HCT116 (cell line): Measurements from ENCODE around the gene EXOC4.

Source experiments
- EZH2 ChIP-seq: fragments of 200-600 bp; sonication (generic); IDR thresholded peaks from 2 replicates; pipeline ENCODE4 v1.6.1; 2017; ENCODE audit warnings: antibody characterized with exemption, mixed run types
- POLR2A ChIP-seq: IDR thresholded peaks from 2 replicates; pipeline ENCODE4 v1.7.0; 2011; ENCODE audit warnings: borderline replicate concordance; ENCODE audit not compliant: insufficient read depth, insufficient read length; ENCODE audit errors: extremely low read depth
- SIN3A ChIP-seq: IDR thresholded peaks from 2 replicates; pipeline ENCODE4 v1.6.1; 2012; ENCODE audit warnings: low read depth
- SRF ChIP-seq: IDR thresholded peaks from 2 replicates; pipeline ENCODE4 v1.6.1; 2012; ENCODE audit warnings: low read depth
- TCF7L2 ChIP-seq: IDR thresholded peaks from 2 replicates; pipeline ENCODE4 v1.7.0; 2011; ENCODE audit warnings: borderline replicate concordance, inconsistent platforms; ENCODE audit not compliant: insufficient read depth, insufficient read length; ENCODE audit errors: extremely low read depth
- TF ChIP-seq, protein P1 (sequence below), 3 experiments: fragments of 200-600 bp in 1 of 3; sonication (generic) in 1 of 3; IDR thresholded peaks in 2 of 3; conservative IDR thresholded peaks in 1 of 3; 2 replicates each; pipeline ENCODE4 v1.5.1; 2012 to 2017; ENCODE audit warnings: low read depth in 2 of 3, low read length in 2 of 3, antibody characterized with exemption in 1 of 3, borderline replicate concordance in 1 of 3, control low read depth in 1 of 3, mild to moderate bottlenecking in 1 of 3, mixed read lengths in 1 of 3, mixed run types in 1 of 3, moderate library complexity in 1 of 3; ENCODE audit not compliant: insufficient read depth in 1 of 3
- TF ChIP-seq, protein P2 (sequence below): IDR thresholded peaks from 2 replicates; pipeline ENCODE4 v1.6.1; 2012
- TF ChIP-seq, protein P3 (sequence below): IDR thresholded peaks from 2 replicates; pipeline ENCODE4 v1.6.1; 2011; ENCODE audit warnings: mild to moderate bottlenecking, low read length, moderate library complexity; ENCODE audit not compliant: insufficient replicate concordance; ENCODE audit errors: extremely low read depth

DNA sequence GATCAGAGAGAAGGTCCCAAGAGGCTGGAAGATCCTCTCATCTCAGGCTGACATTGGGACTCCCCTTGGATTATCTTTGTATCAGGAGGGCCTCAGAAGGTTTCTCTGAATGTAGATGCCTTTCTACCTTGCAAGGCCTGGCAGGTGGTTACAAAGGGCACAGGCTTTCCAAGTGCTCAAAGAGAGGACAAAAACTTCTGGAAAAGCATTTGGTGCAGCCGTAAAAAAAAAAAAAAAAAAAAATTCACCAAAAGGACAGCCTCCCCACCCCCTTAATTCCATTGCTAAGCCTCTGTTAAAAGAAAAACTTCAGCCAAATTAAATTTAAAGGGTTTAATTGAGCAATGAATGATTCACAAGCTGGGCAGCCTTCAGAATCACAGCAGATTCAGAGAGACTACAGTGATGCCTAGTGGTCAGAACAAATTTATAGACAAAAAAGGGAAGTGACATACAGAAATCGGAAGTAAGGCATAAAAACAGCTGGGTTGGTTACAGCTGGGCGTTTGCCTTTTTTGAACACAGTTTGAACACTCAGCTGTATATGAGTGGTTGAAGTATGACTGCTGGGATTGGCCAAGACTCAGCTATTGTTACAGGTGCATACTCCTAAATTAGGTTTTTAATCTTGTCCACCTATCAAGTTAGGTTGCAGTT is 831.7 kb downstream of the EXOC4 start:
- TF ChIP-seq, protein P1, sequence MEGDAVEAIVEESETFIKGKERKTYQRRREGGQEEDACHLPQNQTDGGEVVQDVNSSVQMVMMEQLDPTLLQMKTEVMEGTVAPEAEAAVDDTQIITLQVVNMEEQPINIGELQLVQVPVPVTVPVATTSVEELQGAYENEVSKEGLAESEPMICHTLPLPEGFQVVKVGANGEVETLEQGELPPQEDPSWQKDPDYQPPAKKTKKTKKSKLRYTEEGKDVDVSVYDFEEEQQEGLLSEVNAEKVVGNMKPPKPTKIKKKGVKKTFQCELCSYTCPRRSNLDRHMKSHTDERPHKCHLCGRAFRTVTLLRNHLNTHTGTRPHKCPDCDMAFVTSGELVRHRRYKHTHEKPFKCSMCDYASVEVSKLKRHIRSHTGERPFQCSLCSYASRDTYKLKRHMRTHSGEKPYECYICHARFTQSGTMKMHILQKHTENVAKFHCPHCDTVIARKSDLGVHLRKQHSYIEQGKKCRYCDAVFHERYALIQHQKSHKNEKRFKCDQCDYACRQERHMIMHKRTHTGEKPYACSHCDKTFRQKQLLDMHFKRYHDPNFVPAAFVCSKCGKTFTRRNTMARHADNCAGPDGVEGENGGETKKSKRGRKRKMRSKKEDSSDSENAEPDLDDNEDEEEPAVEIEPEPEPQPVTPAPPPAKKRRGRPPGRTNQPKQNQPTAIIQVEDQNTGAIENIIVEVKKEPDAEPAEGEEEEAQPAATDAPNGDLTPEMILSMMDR (IDR thresholded peaks at IDR 0.05 in 2 of 3, conservative IDR thresholded peaks at IDR 0.05 in 1 of 3; ENCODE audit: borderline replicate concordance in 1 of 3, insufficient read depth in 1 of 3, low read depth in 2 of 3, low read length in 2 of 3) = no peak
- TF ChIP-seq SIN3A = no peak
- no peak for TF ChIP-seq POLR2A
- TF ChIP-seq TCF7L2 = no peak
- TF ChIP-seq SRF = no peak
- TF ChIP-seq, protein P2, sequence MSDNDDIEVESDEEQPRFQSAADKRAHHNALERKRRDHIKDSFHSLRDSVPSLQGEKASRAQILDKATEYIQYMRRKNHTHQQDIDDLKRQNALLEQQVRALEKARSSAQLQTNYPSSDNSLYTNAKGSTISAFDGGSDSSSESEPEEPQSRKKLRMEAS = no peak
- no peak for TF ChIP-seq EZH2
- TF ChIP-seq, protein P3, sequence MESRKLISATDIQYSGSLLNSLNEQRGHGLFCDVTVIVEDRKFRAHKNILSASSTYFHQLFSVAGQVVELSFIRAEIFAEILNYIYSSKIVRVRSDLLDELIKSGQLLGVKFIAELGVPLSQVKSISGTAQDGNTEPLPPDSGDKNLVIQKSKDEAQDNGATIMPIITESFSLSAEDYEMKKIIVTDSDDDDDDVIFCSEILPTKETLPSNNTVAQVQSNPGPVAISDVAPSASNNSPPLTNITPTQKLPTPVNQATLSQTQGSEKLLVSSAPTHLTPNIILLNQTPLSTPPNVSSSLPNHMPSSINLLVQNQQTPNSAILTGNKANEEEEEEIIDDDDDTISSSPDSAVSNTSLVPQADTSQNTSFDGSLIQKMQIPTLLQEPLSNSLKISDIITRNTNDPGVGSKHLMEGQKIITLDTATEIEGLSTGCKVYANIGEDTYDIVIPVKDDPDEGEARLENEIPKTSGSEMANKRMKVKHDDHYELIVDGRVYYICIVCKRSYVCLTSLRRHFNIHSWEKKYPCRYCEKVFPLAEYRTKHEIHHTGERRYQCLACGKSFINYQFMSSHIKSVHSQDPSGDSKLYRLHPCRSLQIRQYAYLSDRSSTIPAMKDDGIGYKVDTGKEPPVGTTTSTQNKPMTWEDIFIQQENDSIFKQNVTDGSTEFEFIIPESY = no peak
